HCEC 1CT (cell line): ENCODE results near the gene BCL2.

Experiments
- DNase-seq: peaks from one replicate; pipeline ENCODE4 v3.0.0-alpha.2; 2017

Gene BCL2

DNA sequence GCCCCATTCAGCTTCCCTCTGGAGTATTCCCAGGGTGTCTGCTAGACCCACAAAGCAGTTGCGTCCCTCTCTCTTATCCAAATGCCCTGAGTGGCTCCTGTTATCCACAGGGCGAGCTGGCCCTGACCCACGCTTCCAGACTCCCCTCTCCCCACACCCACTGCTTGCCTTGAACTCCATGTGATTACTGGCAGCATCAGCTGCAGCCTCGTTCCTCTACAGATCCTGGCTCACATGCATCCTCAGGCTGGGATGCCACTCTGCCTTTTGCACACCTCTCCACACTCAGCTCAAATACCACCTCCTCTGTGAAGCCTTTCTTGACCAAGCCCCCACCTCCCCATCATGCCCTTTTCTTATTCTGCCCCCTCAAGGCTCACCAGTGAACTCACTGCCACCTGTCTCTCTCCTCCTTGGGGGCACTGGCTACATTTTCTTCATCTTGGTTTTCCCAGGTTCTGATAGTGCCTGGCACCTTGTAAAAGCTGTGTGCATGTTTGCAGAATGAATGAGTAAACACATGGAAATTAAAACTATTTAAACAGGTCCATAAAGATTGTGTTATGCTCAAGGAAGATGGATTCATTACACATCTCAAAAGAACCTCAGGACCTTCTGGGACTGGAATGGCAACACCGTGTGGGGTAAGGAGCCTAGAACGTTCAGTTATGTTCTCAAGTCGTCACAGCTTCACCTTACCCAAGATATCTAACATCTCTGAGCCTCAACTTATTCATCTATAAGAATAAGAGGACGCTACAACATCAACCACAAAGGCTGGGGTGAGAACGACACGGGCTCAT, 165.0 kb downstream of the BCL2 start:
- no peak for DNase-seq

DNA sequence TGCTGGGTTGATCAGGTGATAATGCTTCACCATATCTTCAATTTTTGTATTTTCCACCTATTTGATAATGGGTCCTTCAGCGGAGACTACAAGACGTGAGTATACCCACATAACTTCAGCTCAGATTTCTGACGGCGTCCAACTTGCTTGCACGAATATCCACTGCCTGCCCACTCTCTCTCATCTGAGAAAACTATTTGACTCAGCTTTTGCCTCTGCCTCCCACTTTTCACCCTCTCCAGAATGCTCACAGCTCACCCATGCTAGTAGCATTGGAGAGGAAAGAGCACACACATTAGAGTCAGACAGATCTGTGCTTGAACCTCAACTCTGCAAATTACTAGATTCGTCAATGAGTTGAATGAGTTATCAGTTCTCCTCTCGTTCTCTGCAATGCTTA, 166.8 kb downstream of the BCL2 start:
- no peak for DNase-seq

DNA sequence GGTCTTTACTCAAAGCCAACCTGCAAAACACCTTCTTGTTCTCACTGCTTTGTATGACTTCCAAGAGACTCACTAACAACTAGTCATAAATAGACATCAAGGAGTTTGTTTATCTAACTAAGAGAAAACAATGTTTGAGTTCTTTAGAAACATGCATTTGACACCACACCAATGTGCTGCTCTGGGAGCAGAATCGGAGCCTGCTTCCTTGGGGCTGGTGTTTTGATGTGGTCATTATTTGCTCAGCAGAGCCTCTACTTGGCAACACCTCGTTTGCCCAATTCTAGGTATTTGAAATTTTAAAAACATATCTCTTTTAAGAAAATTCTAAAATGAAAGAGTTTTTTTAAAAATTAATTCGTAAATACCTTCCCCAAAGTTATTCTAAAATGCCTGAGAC, 167.5 kb downstream of the BCL2 start:
- DNase-seq: no peak

DNA sequence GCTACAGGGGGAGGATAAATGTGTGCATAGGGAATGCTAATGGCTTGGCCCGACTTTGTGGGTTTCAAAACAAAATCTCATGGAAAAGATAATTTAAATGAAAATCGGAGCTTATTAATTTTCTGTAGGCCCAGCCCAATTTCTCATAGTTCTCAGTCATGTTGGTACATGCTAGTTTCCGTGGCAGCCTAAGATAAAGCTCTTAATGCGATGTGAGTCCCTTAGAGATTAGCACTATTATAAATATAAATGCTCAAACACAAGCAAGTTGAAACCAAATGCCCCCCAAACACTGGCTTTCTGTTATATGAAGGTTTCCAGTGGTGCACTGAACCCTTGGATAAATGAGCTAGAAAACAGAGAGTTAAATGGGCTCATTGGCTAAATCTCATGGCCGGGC, 168.0 kb downstream of the BCL2 start:
- DNase-seq: no peak

DNA sequence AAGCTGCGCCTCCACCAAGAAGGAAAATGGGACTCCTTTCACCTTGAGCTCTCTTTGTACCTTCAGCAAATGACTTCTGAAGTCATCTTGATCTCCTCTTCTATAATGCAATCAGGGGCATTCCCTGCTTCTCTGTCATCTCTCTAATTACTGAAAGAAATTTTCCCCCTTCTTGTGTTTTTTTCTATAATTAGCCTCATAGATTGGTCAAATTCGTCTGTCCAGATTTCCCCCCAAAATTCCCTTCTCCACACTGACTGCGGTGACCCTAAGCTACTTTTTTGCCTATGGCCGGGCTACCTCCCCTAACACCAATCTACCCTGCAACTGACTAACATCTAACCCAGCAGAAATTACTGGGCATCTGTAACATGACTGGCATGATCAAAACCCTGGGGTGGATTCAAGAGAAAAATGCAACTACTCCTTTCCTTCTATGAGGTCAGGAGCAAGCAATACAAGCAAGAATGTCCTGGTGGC, 168.6 kb downstream of the BCL2 start:
- no peak for DNase-seq

DNA sequence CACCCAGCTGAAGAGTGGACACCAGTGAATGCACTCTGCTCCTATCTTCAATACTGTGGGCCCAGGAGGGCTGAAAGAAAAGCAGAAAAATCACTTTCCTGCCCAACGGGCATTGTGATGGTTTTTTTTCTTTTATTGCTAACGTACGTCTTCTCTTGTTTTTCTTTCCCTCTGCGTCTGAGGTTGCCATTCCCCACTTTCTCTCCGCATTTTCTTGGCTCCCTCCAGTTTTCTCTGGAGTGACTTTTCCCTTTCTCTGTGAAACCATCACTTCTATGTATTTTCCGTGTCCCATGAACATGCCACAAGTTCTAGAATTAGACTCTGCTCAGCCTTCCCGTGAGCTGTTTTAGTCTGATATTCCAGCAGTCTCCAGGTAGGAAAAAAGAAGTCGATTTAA, 169.2 kb downstream of the BCL2 start:
- no peak for DNase-seq

DNA sequence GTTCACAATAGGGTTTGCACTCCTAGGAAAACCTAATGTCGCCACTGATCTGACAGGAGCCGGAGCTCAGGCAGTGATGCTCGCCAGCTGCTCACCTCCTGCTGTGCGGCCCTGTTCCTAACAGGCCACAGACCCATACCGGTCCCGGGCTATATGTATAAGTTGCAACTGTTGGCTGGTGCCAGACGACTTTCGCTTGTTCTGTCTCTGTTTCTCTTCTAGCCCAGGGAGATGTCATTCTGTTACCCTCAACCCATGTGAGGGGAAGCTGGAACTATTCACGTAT, 170.3 kb downstream of the BCL2 start:
- no peak for DNase-seq

DNA sequence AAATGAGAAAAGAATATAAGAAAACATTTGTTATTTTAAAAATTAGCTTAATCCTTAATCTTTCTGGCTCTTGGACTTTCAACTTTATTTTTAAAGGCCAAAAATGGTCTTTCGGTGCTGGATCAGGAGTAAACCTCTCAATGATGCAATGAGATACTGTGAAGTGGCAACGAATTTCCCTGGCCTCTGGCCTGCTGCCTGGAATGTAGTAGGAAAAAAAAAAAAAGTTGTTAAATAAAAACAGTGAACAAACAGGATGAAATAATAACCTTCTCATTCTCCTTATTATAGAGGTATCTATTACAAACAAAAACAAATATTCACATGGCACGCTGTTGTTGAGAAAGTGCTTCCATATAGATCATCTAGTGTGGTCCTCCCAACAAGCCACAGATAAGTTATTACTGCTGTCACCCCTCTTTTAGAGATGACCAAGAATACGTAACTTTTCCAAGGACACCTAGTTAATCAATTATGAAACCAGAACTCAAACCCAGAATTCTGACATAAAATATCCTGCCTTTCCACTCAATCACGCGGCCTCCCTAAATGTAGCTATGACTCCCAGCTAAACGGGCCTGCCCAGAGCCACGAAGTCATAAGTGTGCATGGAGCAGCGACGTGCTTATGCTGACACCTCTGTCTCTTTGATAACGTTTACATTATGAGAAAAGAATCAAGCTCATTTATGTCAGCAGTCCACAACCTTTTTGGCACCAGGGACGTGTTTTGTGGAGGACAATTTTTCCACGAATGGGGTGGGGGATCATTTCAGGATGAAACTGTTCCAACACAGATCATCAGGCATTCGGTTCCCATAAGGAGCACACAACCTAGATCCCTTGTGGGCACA, 170.9 kb downstream of the BCL2 start:
- DNase-seq: no peak

DNA sequence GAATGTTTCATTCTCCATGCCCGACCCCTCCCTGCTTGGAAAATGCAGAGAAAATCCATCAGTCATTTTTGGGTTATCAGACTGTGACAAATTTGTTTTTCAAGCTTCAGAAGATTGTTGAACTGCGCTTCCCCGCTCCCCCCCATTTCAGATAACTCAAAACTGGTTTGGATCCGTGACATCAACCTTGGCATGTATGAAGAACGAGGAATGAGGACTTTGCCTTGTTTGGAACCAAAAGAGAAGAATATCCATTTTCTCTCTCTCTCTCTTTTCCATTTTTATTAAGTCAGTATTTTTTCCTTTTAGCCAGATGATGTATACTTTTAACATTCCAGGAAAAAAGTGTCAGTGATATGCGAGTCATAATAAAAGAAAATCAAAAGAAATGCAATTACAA, 171.6 kb downstream of the BCL2 start:
- DNase-seq: no peak

DNA sequence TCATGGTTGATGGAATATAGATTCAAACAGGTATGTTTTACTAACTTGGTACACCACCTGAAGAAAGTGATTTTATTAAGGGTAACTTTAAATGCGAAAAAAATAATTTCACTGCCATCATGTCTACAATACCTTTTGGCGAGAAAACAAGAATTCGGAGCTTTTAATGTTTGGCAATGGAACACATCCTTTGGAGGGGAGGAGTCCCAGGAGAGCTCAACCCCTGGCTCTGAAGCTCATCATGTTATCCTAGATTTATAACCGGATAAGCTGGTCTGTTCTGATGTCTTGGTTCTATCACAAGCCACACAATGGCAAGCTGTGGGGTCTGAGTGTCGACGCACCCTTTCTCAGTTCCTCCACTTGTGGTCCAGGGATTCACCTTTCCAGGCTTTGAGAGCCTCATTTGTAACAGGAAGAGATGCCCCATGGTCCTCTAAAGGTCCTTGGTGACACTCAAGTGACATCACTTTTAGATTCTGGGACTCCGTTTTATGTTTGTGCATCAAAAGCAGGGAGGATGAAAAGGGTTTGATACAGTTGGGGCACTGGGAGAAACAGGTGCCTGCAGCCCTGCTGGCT, 172.7 kb downstream of the BCL2 start:
- DNase-seq: no peak

DNA sequence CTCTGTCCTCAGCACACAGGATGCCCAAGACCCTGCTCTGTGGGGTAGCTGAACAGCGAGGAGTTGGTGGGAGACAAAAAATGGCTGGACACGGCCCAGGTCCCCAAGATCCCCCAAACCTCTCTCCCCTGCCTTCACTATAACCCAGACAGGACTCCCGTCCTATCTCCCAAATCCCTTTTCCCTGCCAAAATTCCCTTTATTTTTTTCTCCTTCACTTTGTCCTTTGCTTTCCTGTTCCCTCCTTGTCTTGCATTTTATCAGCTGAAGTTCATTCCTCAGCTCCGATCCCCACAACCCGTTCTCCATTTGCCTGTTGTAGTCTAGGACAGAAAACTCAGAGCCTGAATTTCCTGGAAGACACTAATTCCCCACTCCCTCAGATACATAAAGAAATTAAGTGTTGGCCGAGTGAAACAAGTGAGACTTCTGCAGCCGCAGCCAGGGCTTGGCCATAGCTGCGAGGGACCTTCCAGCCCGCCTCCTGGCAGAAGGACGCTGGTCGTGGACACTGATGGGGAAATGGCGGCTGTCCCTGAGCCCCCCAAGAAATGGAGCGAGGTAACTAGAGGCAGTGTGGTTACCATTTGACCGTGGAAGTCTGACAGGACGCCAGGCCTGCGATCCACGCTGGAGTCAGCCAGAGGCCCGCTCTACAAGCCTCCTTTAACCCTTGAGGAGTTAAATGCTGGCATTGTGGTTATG, 173.6 kb downstream of the BCL2 start:
- no peak for DNase-seq

DNA sequence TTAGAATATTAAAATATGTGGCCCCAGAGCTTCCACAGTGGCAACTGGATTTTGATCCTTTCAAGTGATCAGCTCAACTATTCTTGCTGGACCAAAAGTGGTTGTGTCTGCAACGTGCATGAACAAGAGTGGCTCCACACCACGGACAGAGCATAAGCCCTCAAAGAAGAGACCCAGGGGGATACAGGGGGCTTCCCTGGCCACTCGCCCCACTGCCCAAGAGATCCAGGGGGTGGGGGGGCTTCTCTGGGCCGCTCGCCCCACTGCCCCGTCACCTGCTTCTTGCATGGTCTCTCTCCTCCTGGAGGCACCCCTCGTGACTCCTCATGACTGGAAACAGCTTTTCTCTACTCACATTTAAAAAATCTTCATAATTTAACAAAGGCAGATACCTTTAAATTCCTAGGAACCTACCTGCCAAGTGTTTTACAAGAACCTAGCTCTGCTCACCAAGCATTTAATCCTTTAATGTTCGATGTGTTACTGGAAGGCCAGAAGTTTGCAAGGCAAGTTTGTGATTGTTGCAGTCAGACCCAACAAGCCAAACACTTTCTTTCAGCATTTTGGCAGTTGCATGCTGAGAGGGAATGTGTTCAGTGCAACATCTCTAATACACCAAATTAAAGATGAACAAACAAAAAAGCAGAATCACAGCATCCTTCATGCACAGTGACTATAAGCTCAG, 174.3 kb downstream of the BCL2 start:
- no peak for DNase-seq

DNA sequence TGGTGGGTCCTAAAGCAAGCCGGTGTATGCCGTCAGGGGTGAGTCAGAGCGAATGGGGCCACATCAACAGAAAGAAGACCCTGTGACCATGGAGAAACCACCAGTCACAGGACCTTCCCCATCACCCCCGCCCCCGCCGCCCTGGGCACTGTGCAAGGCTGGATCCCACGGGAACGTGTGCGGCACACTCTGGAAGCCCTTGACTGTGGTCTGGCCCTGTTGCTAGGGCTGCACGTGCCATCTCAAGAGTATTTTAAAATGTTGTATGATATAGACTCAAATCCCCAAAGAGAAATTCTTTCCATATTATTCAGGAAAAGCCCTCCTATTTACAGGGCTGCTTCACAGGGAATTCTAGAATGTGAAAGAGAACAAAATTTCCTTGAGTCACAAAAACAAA, 174.8 kb downstream of the BCL2 start:
- DNase-seq: no peak

DNA sequence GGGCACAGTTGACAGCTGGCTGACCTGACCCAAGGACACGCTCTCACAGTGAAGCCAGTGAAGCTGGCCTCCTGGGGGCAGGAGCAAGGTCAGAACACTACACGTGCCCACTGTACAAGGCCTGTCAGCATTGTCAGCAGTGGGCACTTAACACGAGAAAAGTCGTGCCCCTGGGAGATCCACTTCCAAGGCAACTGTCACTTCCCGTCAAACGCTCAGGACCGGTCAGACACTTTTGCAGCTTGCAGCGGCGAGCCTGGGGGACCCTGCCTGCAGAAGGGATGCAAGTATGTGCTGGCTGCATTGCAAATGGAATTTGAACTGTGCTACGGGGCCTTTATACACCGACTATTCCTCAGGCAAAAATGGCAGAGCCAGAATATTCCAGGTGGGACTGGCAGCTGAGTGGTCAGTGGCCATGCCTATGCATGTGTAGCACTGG, 176.2 kb downstream of the BCL2 start:
- no peak for DNase-seq

DNA sequence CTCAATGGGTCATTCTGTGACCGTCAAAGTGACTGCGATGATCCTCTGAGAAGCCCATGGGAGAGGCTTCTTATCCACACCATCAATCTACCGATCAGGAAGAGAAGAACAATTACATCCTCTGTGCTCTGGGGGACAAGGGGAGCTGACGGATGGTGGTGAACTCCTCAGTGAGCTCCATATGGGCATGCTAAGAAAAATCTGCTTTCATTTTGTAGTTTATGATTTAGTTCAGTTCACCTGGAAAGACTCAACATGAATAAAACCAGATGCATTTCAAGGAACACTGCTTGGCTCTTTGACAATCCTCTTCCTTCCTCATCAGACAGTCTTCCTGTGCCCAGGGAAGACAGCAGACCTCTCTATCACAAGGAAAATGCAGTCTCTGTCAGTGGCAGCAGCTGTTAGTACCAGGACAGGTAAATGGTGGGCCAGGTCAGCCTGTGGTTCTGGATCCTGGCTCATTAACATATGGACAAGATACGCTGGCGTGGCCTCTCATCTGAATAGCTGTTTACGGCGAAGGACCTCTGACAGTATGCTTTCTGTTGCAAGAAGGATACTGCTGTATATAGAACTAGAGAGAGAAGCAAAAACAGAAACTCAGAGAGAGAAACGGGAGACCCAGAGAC, 176.9 kb downstream of the BCL2 start:
- DNase-seq: no peak

DNA sequence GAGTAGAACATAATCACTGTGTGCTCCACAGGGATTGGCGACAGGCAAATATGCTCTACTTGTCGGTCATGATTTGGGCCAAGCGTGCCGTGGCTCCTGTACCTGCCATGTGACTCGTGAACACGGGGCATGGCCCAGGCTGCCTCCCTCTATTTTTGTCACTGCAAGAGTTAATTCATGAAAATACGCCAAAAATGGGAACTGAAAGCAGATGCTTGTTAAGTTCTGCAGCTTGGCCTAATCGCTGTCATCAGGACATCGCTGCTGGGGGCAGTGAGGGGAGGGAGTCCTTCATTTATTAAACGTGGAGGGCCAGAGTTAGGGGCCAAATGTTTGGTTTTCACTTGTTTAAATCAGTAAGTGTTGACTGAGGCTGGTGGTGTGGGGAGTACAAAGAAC, 177.8 kb downstream of the BCL2 start:
- DNase-seq: no peak

DNA sequence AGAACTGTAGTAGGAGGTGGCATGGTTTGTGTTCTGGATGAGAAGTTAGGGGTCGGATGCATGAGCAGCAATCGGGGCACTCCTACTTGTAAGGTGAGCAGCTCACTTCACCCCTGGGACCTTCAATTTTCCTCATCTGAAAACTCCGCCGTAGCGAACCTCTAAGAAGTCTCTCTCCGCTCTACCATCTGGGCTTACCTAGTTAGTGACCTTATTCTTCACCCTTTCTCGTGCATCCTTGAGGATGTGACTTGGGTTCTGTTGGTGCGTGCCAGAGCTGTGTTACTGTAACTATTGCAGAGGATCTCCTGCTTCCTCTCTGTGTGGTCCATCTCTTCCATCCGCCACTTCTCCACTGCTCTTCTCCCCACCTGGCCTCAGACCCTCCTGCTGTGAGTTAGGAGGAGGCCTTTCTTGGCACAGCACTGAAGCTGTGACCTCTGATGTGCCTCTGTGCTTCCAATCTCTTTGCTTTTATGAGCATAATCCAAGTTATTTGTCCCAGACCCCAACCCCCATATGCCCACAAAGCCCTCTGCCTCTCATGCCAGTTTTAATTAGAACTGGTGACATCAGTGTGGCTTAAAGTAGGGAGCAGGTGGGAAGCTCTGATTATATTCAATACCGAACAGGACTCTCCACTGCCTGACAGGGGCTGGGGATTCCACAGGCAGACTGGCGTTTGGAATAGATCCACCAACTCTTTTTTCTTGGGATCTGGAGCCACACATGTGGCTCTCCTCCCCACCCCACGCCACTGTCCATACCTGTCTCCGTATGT, 178.4 kb downstream of the BCL2 start:
- DNase-seq: no peak

DNA sequence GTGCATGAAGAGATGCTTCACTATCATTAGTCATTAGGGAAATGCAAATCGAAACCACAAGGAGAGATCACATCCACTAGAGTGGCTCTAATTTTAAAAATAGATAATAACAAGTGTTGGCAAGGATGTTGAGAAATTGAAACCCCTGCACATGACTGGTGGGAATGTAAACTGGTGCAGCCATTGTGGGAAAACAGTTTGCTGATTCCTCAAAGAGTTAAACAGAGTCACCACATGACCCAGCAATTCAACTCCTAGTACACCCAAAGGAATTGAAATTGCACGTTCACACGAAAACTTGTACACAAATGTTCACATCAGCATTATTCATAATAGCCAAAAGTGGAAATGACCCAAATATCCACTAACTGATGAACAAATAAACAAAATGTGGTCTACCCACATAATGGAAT, 179.5 kb downstream of the BCL2 start:
- DNase-seq: no peak

DNA sequence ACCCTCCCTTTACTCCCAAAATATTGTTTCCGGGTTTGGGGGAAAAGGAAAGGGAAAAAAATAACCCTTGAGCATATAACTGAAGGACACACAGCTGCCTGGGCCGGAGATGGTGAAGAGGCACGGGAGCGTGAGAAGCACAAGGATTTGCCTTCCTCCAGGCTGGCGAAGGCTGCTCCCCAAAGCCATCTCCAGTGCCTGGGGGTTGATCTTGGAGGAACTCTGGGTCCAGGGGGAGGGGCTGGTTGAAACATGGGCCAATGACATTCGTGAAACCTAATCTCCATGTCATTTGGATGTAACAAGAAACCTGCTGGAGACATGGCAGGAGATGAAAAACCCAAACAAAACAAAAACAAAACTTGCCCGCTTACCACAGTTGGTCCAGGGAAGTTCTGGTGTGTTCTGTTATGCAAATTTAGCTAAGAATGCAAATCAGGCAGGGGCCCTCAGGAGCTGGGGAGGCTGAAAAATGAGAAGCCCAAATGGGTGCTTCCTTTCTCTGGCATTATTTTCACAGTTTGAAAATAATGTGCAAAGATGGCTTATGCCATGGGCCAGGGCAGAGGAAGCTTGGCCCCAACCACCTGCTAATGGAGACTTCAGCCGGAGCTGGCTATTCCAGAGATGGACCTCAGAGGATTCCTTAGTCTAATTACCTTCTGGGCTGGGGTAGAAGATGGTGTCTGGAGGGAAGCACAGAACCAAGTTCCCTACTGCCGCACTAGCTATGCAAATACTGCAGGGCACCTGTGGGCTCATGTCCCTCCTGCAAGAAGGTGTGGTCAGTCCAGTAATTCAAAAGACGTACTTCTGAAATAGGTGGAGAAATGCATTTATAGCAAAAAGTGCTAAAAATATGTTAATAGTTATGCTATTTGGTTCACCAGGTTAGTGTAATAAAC, 180.9 kb downstream of the BCL2 start:
- DNase-seq: no peak

DNA sequence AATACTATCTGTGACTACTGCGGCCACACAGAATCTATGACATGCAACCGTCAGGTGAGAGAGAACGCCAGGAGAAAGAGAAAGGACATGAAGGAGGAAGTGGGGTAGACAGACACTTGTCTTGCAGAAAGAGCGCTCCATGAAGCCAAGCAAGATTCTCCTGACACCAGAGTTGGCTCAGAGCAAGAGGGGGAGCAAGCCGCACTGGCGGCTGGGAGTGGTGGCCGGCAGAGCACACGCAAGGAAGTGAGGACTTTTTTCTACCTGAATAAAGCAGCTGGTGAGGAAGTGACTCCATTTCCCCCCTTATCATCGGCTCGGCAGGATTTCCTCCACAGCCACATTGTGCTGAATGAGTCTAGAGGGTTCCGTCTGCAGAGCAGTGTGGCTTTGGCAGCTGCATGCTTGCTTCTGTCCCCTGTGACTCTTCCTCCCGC, 181.6 kb downstream of the BCL2 start:
- no peak for DNase-seq
